Mucosa of gallbladder (tissue), 1 donor: ENCODE data around the gene CWH43. TPM values are rescaled to one million over a fixed set of nuclear protein-coding genes. Genes with fewer than 3 reads are reported as not detected.
"Not testable (repeated sequence)": the region's sequence is repeated elsewhere in the genome, so short reads cannot be mapped to it uniquely, and the experiment has no call there.

Source experiments
- DNase-seq: peaks from one replicate; pipeline ENCODE4 v3.0.0-alpha.2; 2020; ENCODE audit warnings: low spot score
- total RNA-seq: library from RNA; stranded (reverse); gene quantifications from one replicate; pipeline ENCODE4 v1.2.1, GENCODE V29; 2021
- donor health status: DM: no; HTN: no; CAD: no.

CWH43 gene
- total RNA-seq, 1 donor from 2014 or later = not detected

- no peak for DNase-seq
These were observed 10.0 kb upstream of the CWH43 start for GRCh38 chr4:48976041-48976440.

DNA sequence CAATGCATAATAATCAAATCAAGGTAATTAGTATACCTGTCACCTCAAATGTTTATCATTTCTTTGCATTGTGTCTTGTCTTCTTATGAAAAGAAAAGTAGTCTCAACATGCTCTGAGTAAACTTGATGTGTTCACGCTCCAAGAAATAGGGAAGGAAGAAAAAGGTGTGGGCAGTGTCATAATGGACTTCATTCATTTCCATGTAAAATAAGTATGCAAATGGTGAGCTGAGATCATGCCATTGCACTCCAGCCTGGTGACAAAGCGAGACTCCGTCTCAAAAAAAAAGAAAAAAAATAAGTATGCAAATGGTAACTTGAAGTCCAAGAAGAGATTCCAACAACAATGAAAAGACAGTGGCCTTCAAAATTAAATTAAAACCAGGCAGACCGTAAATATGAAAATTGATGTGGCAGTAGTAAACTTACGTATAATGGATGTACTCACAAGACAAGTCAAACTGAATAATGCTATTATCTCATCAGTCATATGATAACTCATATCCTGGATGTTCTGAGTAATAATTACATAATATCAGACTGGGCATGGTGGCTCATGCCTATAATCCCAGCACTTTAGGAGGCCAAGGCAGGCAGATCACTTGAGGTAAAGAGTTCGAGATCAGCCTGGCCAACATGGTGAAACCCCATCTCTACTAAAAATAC, 6.0 kb upstream of the CWH43 start:
- no peak for DNase-seq

GRCh38 chr4:48984005-48984404, 2.1 kb upstream of the CWH43 start:
- DNase-seq = not testable (repeated sequence)

DNA sequence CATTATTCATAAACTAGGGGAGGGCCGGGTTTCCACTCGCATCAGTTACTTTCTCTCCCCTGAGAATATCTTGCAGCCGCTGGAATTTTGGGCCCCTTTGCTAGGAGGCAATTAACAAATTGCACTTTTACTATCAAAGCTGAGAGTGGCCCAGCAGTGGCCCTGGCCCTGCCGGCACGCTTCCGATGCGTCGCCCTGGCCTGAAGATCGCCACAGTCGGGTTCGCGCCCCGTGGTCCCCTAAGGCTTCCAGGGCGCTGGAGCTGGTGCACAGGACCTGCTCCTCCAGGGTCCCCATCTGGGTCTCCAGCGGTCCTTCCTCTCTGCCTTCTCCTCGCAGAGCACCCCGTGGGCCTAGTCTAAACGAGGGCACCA, 486 bp upstream of the CWH43 start:
- DNase-seq = no peak

DNA sequence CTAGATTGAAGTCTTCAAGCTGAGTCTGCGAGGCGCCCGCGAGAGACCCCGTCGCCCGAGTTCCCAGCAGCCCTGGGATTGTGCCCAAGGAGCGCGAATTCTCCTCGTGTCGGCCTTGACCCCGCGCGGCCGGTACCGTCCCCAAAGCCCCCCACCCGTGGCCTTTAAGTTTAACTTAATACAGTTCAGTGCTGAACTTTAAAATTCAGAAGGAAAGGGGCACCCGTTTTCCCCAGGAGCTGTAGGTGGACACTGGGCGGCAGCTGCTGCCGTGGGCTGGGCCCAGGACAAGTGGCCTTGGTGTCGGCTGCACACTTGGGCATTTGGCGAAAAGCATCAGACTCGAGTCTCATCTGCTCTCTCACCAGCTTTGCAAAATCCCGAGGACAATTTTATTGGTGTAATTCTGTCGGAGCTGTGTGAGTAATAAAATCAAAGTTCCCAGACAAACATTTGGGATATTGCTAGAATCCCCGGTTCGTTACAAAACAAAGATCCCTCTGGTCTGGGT, 634 bp downstream of the CWH43 start:
- DNase-seq = no peak

DNA sequence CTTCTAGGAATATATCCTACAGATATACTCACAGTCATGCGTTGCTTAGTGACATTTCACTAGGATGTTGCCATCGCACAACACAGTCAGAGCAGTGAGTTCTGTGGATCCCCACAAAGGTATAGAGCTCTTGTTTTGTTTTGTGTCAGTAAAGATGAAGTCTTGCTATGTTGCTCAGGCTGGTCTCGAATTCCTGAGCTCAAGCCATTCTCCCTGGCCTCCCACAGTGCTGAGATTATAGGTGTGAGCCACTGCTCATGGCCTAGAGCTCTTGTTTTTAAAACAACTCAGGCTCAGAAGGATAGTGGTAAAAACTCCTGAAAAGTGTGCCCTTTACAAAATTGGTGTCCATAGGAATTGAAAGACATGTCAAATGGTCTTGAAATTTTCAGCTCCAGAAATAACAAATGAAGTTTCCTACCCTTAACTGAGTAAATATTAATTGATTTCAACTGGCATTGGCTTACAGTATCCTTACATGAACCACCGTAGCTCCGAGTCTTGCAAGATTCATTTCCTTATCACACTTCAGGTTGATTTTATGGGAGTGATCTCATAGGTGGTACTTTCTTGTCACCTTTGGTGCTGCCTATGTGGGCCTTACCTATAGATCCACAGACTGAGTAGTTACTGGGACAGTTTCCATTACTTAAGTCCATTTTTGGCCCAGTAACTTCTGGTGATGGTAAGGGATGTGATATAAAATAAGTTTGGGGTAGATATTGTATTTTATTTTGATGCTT, 3.6 kb downstream of the CWH43 start:
- DNase-seq = no peak

DNA sequence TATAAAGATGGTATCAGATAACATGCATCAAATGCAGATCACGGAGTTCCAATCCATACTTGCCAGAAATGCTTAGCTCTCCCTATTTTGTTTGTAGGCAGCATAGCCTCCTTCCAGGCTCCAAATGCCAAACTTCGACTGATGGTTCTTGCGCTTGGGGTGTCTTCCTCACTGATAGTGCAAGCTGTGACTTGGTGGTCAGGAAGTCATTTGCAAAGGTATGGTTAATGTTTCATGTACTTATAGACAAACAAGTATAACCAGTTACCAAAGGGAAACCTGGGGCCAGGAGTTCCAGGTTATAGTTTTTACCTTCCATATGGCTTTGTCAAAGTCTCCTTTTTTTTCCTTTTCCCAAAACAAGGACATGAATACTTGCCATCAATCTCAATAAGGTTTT, 5.3 kb downstream of the CWH43 start:
- DNase-seq = no peak

DNA sequence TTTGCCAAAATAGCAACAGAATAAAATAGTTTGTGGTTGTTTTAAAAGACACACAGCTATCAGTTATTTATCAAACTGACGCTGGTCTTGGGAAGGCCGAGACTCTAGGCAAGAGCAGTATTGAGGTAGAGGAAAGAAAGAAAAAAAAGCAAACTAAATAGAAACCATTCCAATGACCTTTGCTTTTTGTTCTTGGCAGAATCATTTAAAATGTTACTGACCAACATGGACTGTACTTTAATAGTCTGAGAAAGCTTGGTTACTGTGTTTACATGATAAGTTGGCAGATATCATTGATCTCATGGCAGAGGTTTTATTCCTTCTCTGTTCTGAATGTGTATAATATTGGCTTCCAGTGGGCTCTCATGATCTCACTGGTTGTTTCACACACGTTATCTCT, 11.9 kb downstream of the CWH43 start:
- DNase-seq = no peak

- DNase-seq = no peak
These were observed 12.4 kb downstream of the CWH43 start for GRCh38 chr4:48998440-48998839.

- DNase-seq = no peak
These were observed 14.7 kb downstream of the CWH43 start for GRCh38 chr4:49000806-49001205.

DNA sequence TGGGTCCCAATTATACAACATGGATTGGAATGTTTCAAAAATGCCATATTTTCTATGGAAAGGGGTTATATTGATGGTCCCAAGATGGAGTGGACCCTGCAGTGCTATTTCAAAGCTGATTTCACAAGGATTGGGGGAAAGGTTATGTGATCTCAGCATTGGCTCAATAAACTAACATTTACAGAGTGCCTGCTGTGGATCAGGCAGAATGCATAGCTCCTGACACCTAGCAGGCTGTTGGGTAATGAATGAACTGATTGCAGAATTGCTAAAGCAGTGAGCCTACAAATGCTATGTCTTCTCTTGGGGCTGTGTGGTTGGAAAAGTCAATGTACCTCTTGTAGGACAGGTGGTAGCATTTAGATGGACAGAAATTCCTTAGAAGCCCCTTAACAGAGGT, 16.9 kb downstream of the CWH43 start:
- no peak for DNase-seq

DNA sequence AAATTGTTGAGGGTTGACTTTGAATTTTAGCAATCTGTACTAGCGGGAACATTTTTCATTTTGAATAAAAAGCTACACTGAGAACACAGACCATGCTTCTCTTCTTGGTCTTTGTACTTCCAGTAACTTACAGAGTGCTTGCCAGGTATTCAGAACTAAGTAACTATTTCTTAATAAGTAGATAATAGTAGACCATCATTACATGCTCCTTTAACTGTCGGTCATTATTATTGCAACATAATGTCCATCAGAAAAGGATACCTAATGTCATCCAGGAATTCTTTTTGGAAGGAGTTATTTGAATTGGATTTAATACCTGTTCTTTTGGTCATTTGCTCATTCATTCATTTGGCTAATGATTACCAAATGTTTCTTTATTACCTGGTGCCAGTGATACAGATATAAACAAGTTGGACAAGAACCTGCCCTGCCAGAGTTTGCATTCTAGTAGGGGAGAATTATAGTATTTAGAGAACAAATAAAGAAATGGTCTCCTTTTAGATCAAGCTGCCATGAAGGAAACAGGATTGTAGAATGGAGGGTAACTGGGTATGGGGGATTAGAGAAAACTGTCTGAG, 32.7 kb downstream of the CWH43 start:
- DNase-seq = no peak

DNA sequence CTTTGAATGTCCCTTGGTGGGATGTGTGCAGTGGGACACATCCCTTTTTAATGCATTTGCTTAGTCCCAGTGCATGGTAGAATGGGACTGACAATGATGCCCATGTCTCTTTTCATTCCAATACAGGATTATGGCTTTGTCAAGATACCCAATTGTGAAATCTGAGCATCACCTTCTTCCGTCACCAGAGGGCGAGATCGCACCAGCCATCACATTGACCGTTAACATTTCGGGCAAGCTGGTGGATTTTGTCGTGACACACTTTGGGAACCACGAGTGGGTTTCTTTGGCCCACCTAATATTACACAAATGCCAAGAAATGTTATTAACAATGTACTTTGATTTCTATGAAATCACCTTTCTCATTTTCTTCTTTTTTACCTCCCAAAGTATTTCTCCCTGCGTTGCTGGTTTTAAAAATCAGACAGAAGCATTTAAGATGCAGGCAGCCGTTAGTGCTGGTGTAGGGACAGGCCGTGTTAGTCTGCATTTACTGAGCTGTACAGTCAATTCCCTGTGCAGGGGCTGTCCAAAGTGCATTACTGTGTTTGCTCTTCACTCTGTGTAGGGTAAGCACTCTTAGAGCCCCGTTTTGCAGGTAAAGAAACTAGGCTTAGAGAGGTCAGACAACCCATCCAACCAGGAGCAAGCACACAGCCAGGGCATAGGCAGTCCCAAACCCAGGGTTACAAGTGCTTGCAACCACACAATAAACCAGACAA, 46.5 kb downstream of the CWH43 start:
- no peak for DNase-seq

- DNase-seq = no peak
These were observed 50.5 kb downstream of the CWH43 start for GRCh38 chr4:49036528-49036927.

GRCh38 chr4:49044270-49044669, 58.2 kb downstream of the CWH43 start:
- no peak for DNase-seq

GRCh38 chr4:49058306-49058705, 72.2 kb downstream of the CWH43 start:
- no peak for DNase-seq

- DNase-seq = no peak
These were observed 77.6 kb downstream of the CWH43 start for GRCh38 chr4:49063670-49064069.

DNA sequence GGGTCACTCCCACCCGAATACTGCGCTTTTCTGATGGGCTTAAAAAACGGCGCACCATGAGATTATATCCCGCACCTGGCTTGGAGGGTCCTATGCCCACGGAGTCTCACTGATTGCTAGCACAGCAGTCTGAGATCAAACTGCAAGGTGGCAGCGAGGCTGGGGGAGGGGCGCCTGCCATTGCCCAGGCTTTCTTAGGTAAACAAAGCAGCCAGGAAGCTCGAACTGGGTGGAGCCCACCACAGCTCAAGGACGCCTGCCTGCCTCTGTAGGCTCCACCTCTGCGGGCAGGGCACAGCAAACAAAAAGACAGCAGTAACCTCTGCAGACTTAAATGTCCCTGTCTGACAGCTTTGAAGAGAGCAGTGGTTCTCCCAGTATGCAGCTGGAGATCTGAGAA, 86.1 kb downstream of the CWH43 start:
- DNase-seq = not testable (repeated sequence)

GRCh38 chr4:49091883-49092282, 105.8 kb downstream of the CWH43 start:
- DNase-seq = not testable (repeated sequence)

DNA sequence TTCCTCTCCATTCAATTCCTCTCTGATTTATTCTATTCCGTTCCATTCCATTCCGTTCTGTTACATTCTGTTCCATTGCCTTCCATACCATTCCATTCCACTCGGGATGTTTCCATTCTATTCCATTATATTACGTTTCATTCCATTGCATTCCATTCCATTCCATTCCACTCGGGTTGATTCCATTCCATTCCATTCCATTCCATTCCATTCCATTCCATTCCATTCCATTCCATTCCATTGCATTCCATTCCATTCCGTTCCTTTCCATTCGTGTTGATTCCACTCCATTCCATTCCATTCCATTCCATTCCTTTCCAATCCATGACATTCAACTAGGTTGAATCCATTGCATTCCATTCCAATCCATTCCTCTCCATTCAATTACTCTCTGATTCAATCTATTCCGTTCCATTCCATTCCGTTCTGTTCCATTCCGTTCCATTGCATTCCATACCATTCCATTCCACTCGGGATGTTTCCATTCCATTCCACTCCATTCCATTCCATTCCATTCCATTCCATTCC, 106.6 kb downstream of the CWH43 start:
- not testable (repeated sequence) for DNase-seq

- DNase-seq = not testable (repeated sequence)
These were observed 110.1 kb downstream of the CWH43 start for GRCh38 chr4:49096215-49096614.

DNA sequence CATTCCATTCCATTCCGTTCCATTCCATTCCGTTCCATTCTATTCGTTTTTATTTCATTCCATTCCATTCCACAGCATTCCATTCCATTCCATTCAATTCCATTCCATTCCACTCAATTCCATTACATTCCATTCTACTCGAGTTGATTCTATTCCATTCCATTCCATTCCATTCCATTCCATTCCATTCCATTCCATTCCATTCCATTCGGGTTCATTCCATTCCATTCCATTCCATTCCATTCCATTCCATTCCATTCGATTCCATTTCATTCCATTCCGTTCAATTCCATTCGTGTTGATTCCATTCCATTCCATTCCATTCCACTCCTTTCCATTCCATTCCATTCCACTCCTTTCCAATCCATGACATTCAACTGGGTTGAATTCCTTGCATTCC, 110.6 kb downstream of the CWH43 start:
- not testable (repeated sequence) for DNase-seq
